Stimulated activated CD8-positive, alpha-beta memory T cell treated with anti-CD3 and anti-CD28 coated beads, Interleukin-7, amount 100 ng/mL, for 48 hours (primary cell): Measurements from ENCODE around the gene RPS23.

Source experiments
- DNase-seq, 2 donors: peaks; one replicate each; pipeline ENCODE4 v3.0.0-alpha.2; 2020; ENCODE audit warnings: low read depth in 1 of 2; ENCODE audit errors: extremely low read depth in 1 of 2

Gene RPS23

GRCh38 chr5:82277987-82278710 is at the start of gene RPS23:
Gene RPS23, minus strand, starts transcription at chr5:82278354. Its CDS starts 31 bp downstream, at chr5:82278323.
- DNase-seq: peak; percentile 66 to 77

GRCh38 chr5:82327941-82328340 is 49.8 kb upstream of the RPS23 start:
- DNase-seq: no peak

GRCh38 chr5:82325996-82326395 is 47.8 kb upstream of the RPS23 start:
- DNase-seq: no peak

- DNase-seq: no peak
Measured at GRCh38 chr5:82325155-82325554, 47.0 kb upstream of the RPS23 start.

GRCh38 chr5:82320966-82321365 is 42.8 kb upstream of the RPS23 start:
- no peak for DNase-seq

GRCh38 chr5:82319651-82320376 is 41.7 kb upstream of the RPS23 start:
- no peak for DNase-seq

- no peak for DNase-seq
Measured at GRCh38 chr5:82319192-82319591, 41.0 kb upstream of the RPS23 start.

- no peak for DNase-seq
Measured at GRCh38 chr5:82314964-82315758, 37.0 kb upstream of the RPS23 start.

- no peak for DNase-seq
Measured at GRCh38 chr5:82313016-82313415, 34.9 kb upstream of the RPS23 start.

- DNase-seq: peak; percentile 1 to 17
Measured at GRCh38 chr5:82312373-82312856, 34.3 kb upstream of the RPS23 start.

GRCh38 chr5:82309091-82309531 is 31.0 kb upstream of the RPS23 start:
- no peak for DNase-seq

GRCh38 chr5:82308416-82308815 is 30.3 kb upstream of the RPS23 start:
- DNase-seq: no peak

GRCh38 chr5:82307451-82307850 is 29.3 kb upstream of the RPS23 start:
- DNase-seq: no peak

GRCh38 chr5:82306151-82306550 is 28.0 kb upstream of the RPS23 start:
- no peak for DNase-seq

- no peak for DNase-seq
Measured at GRCh38 chr5:82301190-82301589, 23.0 kb upstream of the RPS23 start.

- no peak for DNase-seq
Measured at GRCh38 chr5:82298668-82299067, 20.5 kb upstream of the RPS23 start.

GRCh38 chr5:82297711-82298110 is 19.6 kb upstream of the RPS23 start:
- no peak for DNase-seq

GRCh38 chr5:82296929-82297328 is 18.8 kb upstream of the RPS23 start:
- no peak for DNase-seq

GRCh38 chr5:82295959-82296531 is 17.9 kb upstream of the RPS23 start:
- DNase-seq: no peak

GRCh38 chr5:82295144-82295543 is 17.0 kb upstream of the RPS23 start:
- DNase-seq: no peak

- DNase-seq: no peak
Measured at GRCh38 chr5:82291420-82291819, 13.3 kb upstream of the RPS23 start.
